ENCODE results near the gene GDF15. TPM values are rescaled to one million over a fixed set of nuclear protein-coding genes. Genes with fewer than 3 reads are reported as not detected.

GDF15 gene
- total RNA-seq, 1 donor from 2014 or later: 8.9 TPM

DNA sequence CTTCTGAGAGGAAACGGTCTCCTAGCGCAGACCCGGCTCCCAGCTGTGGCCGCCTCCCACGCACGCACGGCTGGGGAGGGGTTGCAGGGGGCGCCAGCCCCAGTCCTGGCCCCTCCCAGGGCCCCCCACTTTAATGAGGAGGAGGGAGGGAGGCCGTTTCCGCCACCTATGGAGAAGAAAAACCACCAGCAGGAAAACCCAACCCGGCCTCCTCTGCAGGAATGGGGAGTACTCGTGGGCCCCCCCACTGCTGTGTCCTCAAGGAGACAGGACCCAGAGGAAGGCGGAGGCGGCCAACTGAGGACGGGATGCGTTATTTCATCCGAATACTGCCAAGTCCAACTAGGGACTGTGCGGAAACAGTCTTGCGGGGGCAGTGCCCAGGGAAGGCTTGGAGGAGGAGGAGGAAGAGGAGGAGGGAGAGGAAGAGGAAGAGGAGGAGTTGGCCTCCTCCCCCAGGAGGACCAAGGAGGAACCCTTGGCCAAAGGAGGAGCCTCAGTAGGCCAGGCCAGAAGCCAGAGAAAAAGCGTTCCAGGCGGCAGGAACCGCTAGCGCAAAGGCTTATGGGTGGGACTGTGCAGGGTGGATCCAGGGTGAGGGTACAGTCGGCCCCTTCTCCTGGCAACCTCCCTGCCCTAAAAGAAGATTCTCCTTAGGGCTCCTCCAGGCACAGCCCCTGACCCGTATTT lies 29.4 kb downstream of the GDF15 start:
- Mint-ChIP-seq H3K4me1 (ENCODE audit: low read depth, unreplicated experiment) (peaks cover 17% of the 10 kb centered on the region), H3K27ac (ENCODE audit: unreplicated experiment) (no peak overlapping the region), H3K4me3 (ENCODE audit: unreplicated experiment) (no peak overlapping the region), H3K36me3 (ENCODE audit: unreplicated experiment) (no peaks in the 10 kb centered on the region), H3K27me3 (ENCODE audit: unreplicated experiment) (peaks cover 9% of the 10 kb centered on the region), H3K9me3 (ENCODE audit: unreplicated experiment) (peaks cover 7% of the 10 kb centered on the region)
- no peak for DNase-seq
- TF ChIP-seq CTCF (IDR thresholded peaks at IDR 0.05; ENCODE audit: partially characterized antibody, unreplicated experiment): no peak

GRCh38 chr19:18416778-18417249 lies 30.9 kb downstream of the GDF15 start:
- peak overlapping the region; percentile 83 for H3K4me3 Mint-ChIP-seq (ENCODE audit: unreplicated experiment)
- DNase-seq: peak; percentile 96
- H3K27ac Mint-ChIP-seq (ENCODE audit: unreplicated experiment): peak overlapping the region; percentile 92
- H3K36me3 Mint-ChIP-seq (ENCODE audit: unreplicated experiment): no peaks in the 10 kb centered on the region
- H3K27me3 Mint-ChIP-seq (ENCODE audit: unreplicated experiment): peaks cover 11% of the 10 kb centered on the region
- TF ChIP-seq CTCF (IDR thresholded peaks at IDR 0.05; ENCODE audit: partially characterized antibody, unreplicated experiment): no peak
- H3K9me3 Mint-ChIP-seq (ENCODE audit: unreplicated experiment): peaks cover 16% of the 10 kb centered on the region
- H3K4me1 Mint-ChIP-seq (ENCODE audit: low read depth, unreplicated experiment): peaks cover 18% of the 10 kb centered on the region

DNA sequence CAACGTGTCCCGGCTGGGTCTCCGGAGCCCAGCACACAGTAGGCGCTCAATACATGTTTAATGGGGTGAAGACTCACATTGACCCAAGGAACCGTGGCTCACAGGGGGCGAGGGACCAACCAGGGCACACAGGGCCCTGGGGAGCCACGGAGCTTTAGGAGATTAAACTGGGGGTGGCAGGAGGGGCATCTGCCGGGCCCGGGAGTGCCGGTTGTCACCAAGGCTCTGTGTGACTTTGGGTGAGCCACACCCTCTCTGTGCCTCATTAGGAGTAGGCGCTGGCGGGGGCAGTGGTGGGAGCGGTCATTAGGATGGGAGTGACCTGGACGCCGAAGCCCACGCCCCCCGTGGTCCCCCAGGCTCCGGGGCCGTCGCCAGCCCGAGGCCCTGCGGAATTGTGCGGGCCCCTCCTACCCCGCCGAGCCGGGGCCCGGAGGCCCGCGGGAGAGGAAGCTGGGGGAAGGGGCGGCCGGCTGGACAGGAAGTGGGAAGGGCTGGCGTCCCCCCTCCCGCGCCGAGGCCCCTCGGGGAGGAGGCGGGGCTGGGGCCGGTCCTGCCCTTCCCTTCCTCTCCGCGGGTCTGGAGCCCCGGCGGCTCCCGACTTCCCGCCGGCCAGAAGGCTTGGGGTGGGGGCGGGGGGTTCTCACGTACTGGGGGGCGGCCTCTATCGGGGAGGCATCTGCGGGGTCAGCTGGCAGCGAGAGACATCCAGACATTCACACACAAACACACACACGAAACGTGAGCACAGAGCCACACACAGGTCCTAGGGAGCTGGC lies 31.5 kb downstream of the GDF15 start:
- peak; percentile 84 for DNase-seq
- peak overlapping the region; percentile 79 for H3K4me3 Mint-ChIP-seq (ENCODE audit: unreplicated experiment)
- H3K27me3 Mint-ChIP-seq (ENCODE audit: unreplicated experiment): peaks cover 11% of the 10 kb centered on the region
- peaks cover 16% of the 10 kb centered on the region for H3K9me3 Mint-ChIP-seq (ENCODE audit: unreplicated experiment)
- TF ChIP-seq CTCF (IDR thresholded peaks at IDR 0.05; ENCODE audit: partially characterized antibody, unreplicated experiment): no peak
- no peaks in the 10 kb centered on the region for H3K36me3 Mint-ChIP-seq (ENCODE audit: unreplicated experiment)
- H3K27ac Mint-ChIP-seq (ENCODE audit: unreplicated experiment): peak overlapping the region; percentile 92
- H3K4me1 Mint-ChIP-seq (ENCODE audit: low read depth, unreplicated experiment): peaks cover 22% of the 10 kb centered on the region

GRCh38 chr19:18418029-18418482 lies 32.1 kb downstream of the GDF15 start:
- Mint-ChIP-seq H3K27me3 (ENCODE audit: unreplicated experiment) (peaks cover 11% of the 10 kb centered on the region), H3K9me3 (ENCODE audit: unreplicated experiment) (peaks cover 19% of the 10 kb centered on the region), H3K4me1 (ENCODE audit: low read depth, unreplicated experiment) (peaks cover 26% of the 10 kb centered on the region), H3K27ac (ENCODE audit: unreplicated experiment) (peak overlapping the region; percentile 79), H3K4me3 (ENCODE audit: unreplicated experiment) (peak overlapping the region; percentile 75), H3K36me3 (ENCODE audit: unreplicated experiment) (no peaks in the 10 kb centered on the region)
- DNase-seq: no peak
- no peak for TF ChIP-seq CTCF (IDR thresholded peaks at IDR 0.05; ENCODE audit: partially characterized antibody, unreplicated experiment)

Measured in glutamatergic neuron (in vitro differentiated cells).